Chondrocyte (in vitro differentiated cells): ENCODE measurements around the gene EFCAB14. TPM values are rescaled to one million over a fixed set of nuclear protein-coding genes. Genes with fewer than 3 reads are reported as not detected.

Source experiments
- DNase-seq: peaks from one replicate; pipeline ENCODE4 v3.0.0; 2021; ENCODE audit warnings: mixed read lengths, low spot score
- H3K27ac Mint-ChIP-seq: one replicate; pipeline ENCODE4 v1.8.0; 2021; ENCODE audit warnings: mild to moderate bottlenecking, moderate library complexity, mixed read lengths; ENCODE audit not compliant: unreplicated experiment
- H3K27me3 Mint-ChIP-seq: 2 replicates; pipeline ENCODE4 v1.8.0; 2021; ENCODE audit warnings: low read depth, mixed read lengths
- H3K36me3 Mint-ChIP-seq: 2 replicates; pipeline ENCODE4 v1.8.0; 2021; ENCODE audit warnings: low read depth, mixed read lengths
- H3K4me1 Mint-ChIP-seq: 2 replicates; pipeline ENCODE4 v1.8.0; 2021; ENCODE audit warnings: low read depth, mild to moderate bottlenecking, mixed read lengths
- H3K4me3 Mint-ChIP-seq: one replicate; pipeline ENCODE4 v1.8.0; 2021; ENCODE audit warnings: mild to moderate bottlenecking, moderate library complexity, mixed read lengths; ENCODE audit not compliant: unreplicated experiment
- H3K9me3 Mint-ChIP-seq: 2 replicates; pipeline ENCODE4 v1.8.0; 2021; ENCODE audit warnings: low read depth, mixed read lengths
- CTCF ChIP-seq: fragments of 200-600 bp; sonication (generic); IDR thresholded peaks from 2 replicates; pipeline ENCODE4 v1.5.0; 2021; ENCODE audit warnings: antibody characterized with exemption, mild to moderate bottlenecking, moderate library complexity
- total RNA-seq: library from RNA; stranded (reverse); gene quantifications from 3 replicates; pipeline ENCODE4 v1.2.1, GENCODE V29; 2021

EFCAB14 gene
- total RNA-seq, 1 donor from 2014 or later: 52.2 TPM

GRCh38 chr1:46753985-46754384 lies 35.1 kb upstream of the EFCAB14 start:
- Mint-ChIP-seq H3K27ac (no peak overlapping the region), H3K27me3 (peaks cover 32% of the 10 kb centered on the region), H3K36me3 (no peaks in the 10 kb centered on the region), H3K9me3 (no peaks in the 10 kb centered on the region), H3K4me3 (no peak overlapping the region), H3K4me1 (peaks cover 5% of the 10 kb centered on the region)
- no peak for DNase-seq
- TF ChIP-seq CTCF: no peak

- no peak overlapping the region for H3K4me3 Mint-ChIP-seq
- no peaks in the 10 kb centered on the region for H3K36me3 Mint-ChIP-seq
- no peak for TF ChIP-seq CTCF
- peaks cover 48% of the 10 kb centered on the region for H3K27me3 Mint-ChIP-seq
- H3K4me1 Mint-ChIP-seq: no peaks in the 10 kb centered on the region
- DNase-seq: no peak
- no peak overlapping the region for H3K27ac Mint-ChIP-seq
- H3K9me3 Mint-ChIP-seq: no peaks in the 10 kb centered on the region
These were observed 31.0 kb upstream of the EFCAB14 start for GRCh38 chr1:46749921-46750404.

GRCh38 chr1:46749404-46749803 lies 30.5 kb upstream of the EFCAB14 start:
- H3K4me1 Mint-ChIP-seq: no peaks in the 10 kb centered on the region
- H3K9me3 Mint-ChIP-seq: no peaks in the 10 kb centered on the region
- peaks cover 52% of the 10 kb centered on the region for H3K27me3 Mint-ChIP-seq
- H3K36me3 Mint-ChIP-seq: no peaks in the 10 kb centered on the region
- H3K27ac Mint-ChIP-seq: no peak overlapping the region
- no peak for DNase-seq
- no peak overlapping the region for H3K4me3 Mint-ChIP-seq
- no peak for TF ChIP-seq CTCF

GRCh38 chr1:46747683-46748288 lies 28.9 kb upstream of the EFCAB14 start:
- no peak for DNase-seq

GRCh38 chr1:46742069-46742468 lies 23.2 kb upstream of the EFCAB14 start:
- Mint-ChIP-seq H3K36me3 (no peaks in the 10 kb centered on the region), H3K4me1 (no peaks in the 10 kb centered on the region), H3K27ac (no peak overlapping the region), H3K27me3 (peaks cover 41% of the 10 kb centered on the region), H3K9me3 (no peaks in the 10 kb centered on the region), H3K4me3 (no peak overlapping the region)
- DNase-seq: no peak
- no peak for TF ChIP-seq CTCF

More at GRCh38 chr1:46747683-46748288, 28.9 kb upstream of the EFCAB14 start:
- H3K27me3 Mint-ChIP-seq: peaks cover 57% of the 10 kb centered on the region
- no peaks in the 10 kb centered on the region for H3K9me3 Mint-ChIP-seq
- H3K36me3 Mint-ChIP-seq: no peaks in the 10 kb centered on the region
- no peak overlapping the region for H3K4me3 Mint-ChIP-seq
- H3K27ac Mint-ChIP-seq: no peak overlapping the region
- TF ChIP-seq CTCF: peak; percentile 76
- no peaks in the 10 kb centered on the region for H3K4me1 Mint-ChIP-seq
